ENCODE measurements around the gene ARID5A.
"Not testable (repeated sequence)": the region's sequence is repeated elsewhere in the genome, so short reads cannot be mapped to it uniquely, and the experiment has no call there.

The ARID5A gene, protein sequence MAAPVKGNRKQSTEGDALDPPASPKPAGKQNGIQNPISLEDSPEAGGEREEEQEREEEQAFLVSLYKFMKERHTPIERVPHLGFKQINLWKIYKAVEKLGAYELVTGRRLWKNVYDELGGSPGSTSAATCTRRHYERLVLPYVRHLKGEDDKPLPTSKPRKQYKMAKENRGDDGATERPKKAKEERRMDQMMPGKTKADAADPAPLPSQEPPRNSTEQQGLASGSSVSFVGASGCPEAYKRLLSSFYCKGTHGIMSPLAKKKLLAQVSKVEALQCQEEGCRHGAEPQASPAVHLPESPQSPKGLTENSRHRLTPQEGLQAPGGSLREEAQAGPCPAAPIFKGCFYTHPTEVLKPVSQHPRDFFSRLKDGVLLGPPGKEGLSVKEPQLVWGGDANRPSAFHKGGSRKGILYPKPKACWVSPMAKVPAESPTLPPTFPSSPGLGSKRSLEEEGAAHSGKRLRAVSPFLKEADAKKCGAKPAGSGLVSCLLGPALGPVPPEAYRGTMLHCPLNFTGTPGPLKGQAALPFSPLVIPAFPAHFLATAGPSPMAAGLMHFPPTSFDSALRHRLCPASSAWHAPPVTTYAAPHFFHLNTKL

GRCh38 chr2:96536445-96537065, at the start of gene ARID5A:
TSS of gene ARID5A (plus strand) at chr2:96536752. CDS start at chr2:96536827, 75 bp downstream.
- peak; percentile 75 for DNase-seq

GRCh38 chr2:96489261-96489660, 47.3 kb upstream of the ARID5A start:
- DNase-seq = no peak

DNA sequence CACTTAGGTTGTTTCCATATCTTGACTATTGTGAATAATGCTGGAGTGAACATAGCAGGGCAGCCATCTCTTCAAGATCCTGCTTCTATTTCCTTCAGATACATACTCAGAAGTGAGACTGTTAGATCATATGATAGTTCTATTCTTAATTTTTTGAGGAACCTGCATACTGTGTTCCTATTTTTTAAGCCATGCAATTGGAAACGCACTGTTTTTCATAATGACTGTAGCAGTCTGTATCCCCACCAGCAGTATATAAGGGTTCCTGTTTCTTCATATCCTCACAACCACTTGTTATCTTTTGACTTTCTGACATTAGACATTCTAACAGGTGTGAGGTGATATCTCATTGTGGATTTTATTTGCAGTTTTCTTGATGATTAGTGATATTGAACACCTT, 46.9 kb upstream of the ARID5A start:
- DNase-seq = no peak

GRCh38 chr2:96491860-96492497, 44.6 kb upstream of the ARID5A start:
- DNase-seq = no peak

DNA sequence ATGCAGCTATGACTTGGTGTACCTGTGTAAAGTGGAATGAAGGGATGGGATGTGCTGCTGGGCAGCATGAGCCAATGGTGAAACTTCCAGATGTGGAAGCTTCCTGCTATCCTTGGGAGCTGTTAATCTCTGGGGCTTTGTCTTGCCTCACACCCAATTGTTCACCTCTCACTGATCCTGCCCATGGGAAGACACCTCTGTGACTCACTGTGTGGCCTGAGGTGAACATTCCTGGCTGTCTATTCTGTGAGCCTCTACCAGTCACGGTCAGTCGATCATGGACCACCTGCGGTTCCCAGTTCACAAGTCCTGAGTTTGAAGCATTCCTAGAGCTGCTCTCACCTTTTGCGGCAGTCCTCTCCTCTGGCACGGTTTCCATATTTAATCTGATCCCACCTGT, 43.5 kb upstream of the ARID5A start:
- no peak for DNase-seq

GRCh38 chr2:96494188-96494587, 42.4 kb upstream of the ARID5A start:
- DNase-seq = no peak

DNA sequence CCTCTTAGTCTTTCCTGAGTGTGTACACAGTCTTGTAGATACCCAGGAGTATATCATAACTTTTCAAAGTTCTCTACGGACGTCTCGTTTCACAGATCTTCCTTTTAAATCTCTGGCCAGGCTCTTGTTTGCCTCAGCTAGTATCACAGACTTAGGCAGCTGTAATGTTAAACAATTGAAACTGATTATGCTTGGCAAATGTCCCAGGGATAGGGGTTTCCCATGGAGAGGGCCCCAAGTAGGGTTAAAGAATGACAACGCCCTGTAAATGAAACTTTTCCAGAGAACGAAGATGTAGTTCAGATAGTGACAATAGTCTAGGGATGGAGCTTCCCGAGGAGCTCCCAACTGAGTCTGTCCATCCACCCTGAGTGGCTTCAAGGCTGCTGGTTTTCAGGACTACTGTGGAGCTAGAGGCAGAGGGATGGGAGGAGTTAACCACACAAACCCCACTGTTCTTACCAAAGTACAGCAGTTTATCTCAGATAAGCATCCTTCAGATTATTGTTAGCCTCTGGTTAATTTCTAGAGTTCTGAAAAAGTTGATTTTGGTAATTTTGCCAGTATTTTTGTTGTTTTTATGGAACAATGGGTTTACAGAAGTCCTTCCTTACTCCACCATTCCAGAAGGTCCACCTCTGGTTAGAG, 40.4 kb upstream of the ARID5A start:
- no peak for DNase-seq

GRCh38 chr2:96498021-96498431, 38.5 kb upstream of the ARID5A start:
- no peak for DNase-seq

DNA sequence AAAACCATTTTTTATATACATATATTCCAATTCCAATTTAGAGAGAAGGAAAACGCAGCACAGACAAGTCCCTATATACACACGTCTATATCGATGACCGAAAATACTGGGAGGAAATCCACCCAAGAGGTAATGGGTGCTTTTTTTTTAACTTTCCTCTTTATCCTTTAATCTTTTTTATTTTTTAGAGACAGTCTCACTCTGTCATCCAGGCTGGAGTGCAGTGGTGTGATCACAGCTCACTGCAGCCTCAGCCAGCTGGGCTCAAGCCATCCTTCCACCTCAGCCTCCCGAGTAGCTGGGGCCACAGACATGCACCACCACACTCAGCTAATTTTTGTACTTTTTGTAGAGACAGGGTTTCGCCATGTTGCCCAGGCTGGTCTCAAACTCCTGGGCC, 37.9 kb upstream of the ARID5A start:
- not testable (repeated sequence) for DNase-seq

DNA sequence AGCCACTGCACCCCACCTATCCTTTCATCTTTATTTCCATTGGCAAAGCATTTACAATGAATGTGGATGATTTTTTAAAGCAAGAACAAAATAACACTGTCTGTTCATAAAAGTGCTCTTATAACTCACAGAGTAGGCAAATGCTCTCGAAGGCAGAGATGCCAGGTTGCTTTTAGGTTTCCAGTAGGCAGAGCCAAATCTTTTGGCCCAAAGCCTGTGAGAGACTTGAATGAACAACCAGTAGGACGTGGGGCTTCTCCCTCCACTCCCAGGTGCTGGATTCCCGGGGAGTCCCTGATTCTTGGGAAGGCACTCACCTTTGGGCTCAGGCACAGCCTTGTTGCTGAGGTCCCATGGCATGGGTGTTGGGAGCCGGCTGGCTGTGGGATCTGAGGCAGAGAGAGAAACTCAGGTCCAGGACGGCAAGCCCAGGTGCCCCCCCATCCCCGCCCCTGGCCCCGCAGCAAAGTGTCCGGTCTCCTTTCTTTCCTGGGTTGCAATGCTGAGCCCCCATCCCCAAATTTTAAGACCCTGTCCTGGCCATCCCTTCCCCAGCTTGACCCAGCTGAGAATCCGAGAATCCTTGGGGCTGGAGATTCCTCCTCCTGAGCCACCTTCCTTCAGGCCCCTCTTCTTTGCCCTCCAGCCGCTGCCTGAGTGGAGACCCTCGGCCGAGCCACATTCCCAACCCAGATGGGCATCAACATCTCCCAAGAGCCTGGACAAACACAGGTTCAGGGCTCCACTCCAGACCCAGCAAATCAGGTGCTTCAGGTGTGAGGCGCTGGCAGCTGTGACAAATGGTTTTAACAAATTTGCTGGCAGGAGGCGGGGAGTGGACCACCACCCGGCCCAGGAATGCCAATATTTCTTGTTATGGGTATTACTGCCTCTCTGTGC, 37.2 kb upstream of the ARID5A start:
- no peak for DNase-seq

- DNase-seq = no peak
These were observed 36.0 kb upstream of the ARID5A start for GRCh38 chr2:96500385-96501066.

- DNase-seq = no peak
These were observed 35.1 kb upstream of the ARID5A start for GRCh38 chr2:96501471-96501874.

DNA sequence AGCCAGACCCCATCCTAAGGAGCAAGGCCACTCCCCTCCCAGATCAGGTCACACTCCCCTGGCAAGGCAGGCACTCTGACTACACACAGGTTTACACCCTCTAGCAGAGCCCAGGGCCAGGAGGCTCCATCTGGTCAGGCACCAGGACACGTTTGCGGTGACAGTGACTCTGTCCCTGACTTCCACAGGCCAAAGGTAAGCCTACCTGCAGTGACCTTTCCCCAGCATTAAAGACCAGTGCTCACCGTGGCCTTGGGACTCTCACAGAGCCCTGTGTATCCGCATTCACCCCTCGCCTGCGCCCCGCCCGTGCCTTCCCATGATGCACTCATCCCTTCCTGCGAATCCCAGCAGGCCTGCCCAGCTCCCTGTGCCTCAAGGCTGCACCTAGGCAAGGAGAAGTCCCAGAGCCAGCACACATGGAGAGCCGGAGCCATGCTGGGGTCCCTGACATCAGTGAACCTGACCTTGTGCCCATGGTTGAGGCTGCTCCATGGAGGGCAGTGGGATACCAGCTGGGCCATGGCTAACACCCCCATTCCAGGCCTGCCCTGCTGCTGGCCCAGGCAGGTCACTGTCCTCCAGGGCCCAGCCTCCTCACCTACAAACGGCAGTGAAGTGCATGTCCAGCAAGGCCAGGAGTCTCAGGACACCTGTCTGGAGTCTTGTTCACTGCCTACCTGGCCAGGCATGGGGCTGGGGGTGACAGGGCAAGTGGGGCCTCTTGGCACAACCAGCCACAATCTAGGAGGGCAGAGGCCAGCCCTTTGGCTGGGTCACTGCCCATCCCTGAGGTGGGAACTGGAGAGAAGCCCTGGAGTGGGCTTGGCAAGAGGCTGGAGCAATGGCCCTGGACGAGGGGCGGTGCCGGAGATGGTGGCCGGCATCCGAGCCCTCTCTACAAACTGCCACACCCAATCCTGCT, 34.4 kb upstream of the ARID5A start:
- no peak for DNase-seq

- no peak for DNase-seq
These were observed 33.5 kb upstream of the ARID5A start for GRCh38 chr2:96502891-96503636.

GRCh38 chr2:96503637-96504243, 32.8 kb upstream of the ARID5A start:
- DNase-seq = no peak

GRCh38 chr2:96505231-96505889, 31.2 kb upstream of the ARID5A start, which contains the start of gene NEURL3:
TSS of gene NEURL3 (minus strand) at chr2:96505357. CDS start at chr2:96505286, 71 bp downstream.
- DNase-seq = peak; percentile 24

GRCh38 chr2:96506016-96506906, 30.3 kb upstream of the ARID5A start:
- DNase-seq = no peak
